GM18517 (cell line): ENCODE results near the gene TCP11L2.
A peak's percentile ranks its signal among the peaks of the same experiment; 100 is the strongest.
"Not testable (repeated sequence)": the region's sequence is repeated elsewhere in the genome, so short reads cannot be mapped to it uniquely, and the experiment has no call there.

Experiments used
- ATAC-seq: cut with Tn5 transposase; IDR thresholded peaks from one replicate; pipeline ENCODE4 v1.9.1; 2021; ENCODE audit warnings: mild to moderate bottlenecking, moderate library complexity; ENCODE audit not compliant: unreplicated experiment

Gene TCP11L2

DNA sequence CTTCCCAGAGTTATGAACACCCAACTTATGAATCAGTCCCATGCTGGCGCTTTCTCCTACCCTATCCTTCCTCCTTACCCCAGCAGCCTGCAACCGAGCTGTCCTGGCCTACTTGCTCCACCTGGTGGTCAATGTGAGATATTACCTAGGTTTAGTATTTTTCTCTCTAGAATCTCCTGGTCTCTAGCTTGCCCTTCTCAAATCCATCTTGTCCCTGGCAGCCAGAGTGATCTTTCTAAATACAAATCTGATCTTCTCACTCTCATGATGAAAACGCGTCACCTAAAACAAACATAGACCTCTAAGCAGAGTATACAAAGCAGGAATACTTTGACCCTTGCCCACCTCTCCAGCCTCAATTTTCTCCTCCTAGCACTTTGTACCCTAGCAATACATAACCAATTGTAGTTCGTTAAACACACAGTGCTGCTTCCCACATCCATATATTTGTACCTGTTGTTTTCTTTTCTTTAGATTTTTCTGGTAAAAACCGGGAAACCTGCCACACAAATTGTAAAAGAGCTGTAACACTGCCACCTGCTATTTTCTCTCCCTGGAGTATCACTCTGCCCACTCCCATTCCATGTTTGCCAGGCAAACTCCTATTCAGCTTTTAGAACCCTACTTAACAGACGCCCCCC is 20.0 kb upstream of the TCP11L2 start:
- ATAC-seq = peak; percentile 59

DNA sequence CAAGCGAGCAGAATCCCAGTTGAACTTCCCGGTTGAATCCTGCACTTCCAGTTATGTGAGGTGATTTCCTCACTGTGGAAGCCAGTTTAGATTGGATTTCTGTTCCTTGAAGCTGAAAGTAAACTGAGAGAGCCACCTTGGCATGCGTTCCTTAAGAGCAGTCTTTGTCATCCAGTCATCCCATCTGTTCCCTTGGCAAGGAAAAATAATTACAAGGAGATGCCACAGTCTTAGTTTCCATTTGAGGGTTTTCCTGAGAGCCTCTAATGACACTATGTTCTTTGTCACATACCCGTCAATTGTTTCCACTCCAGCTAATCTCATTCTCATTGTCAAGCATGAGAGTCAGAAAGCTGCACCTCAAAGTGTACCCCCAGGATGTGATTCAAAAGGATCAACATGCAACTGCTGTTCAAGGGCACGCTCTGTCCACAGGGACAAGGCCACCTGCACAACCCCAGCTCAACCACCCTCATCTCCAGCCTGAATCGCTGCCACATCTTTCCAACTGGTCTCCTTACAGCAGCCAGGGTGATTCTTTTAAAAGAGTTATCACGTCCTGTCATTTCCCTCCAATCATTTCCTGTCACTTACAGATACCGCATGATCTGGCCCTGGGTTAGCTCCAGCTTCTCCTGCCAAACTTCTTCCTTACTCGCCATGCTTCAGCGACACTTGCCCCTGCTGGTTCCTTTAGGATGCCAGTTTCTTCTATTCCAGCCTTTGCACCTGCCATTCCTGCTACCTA is 18.0 kb upstream of the TCP11L2 start:
- ATAC-seq = no peak

DNA sequence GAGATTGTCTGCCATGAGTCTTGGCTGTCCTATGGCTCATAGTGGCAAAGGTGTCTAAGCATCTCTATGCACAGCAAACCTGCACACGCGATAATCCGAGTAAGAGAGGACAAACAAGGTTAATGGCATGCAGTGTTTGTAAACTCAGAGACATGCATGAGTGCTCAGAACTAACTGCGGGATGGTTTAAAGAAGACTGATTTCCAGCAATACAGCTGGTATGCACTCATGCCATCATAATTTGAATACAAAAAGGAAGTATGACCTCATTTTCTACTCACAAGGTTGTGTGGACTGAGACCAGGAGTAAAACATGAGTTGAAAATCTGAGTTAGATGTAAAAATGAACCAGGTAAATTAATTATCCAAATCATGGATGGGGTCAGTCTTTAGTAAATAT is 16.6 kb upstream of the TCP11L2 start:
- no peak for ATAC-seq

DNA sequence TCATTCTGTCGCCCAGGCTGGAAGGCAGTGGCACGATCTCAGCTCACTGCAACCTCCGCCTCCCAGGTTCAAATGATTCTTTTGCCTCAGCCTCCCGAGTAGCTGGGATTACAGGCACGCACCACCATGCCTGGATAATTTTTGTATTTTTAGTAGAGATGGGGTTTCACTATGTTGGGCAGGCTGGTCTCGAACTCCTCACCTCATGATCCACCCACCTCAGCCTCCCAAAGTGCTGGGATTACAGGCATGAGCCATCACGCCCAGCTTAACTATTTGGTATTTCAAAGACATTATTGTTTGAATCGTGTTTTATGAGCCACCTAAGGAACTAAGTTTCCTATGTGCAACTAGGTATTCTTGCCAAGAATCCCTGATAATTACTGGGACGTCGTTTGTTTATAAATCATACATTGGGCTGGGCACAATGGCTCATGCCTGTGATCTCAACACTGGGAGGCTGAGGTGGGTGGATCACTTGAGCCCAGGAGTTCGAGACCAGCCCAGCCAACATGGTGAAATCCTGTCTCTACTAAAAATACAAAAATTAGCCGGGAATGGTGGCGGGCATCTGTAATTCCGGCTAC is 15.9 kb upstream of the TCP11L2 start:
- not testable (repeated sequence) for ATAC-seq

DNA sequence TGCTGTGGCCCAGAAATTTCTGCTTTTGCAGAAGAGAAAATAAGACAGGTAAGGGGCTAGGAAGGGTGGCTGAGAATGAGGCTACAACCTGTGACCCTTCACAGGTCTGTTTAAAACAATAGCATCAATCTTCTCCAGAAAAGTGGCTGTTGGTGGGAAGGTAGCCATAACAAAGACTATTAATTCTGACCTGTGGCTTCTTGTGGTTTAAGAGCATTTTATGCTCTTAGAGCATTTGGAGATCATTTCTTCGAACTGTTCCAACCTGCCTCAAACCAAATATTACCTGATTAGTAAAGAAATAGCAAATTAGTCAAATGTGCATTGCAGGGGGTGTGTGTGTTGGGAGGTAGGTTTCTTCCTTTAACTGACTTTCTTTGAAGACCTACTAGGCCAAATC is 15.2 kb upstream of the TCP11L2 start:
- ATAC-seq = no peak

DNA sequence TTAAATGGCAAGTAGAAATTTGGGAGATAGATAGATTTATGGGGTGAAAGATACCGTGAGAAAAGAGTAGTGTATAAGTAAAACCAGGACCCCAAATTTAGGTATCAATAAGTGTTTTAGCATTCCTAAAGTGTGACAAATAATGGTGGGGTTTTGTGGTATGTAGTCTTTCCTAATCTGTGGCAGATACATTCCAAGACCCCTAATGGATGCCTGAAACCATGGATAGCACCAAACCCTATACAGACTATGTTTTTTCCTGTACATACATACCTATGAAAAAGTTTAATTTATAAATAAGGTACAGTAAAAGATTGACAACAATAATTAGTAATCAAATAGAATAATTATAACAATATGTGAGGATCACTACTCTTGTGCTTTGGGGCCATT is 14.4 kb upstream of the TCP11L2 start:
- no peak for ATAC-seq

DNA sequence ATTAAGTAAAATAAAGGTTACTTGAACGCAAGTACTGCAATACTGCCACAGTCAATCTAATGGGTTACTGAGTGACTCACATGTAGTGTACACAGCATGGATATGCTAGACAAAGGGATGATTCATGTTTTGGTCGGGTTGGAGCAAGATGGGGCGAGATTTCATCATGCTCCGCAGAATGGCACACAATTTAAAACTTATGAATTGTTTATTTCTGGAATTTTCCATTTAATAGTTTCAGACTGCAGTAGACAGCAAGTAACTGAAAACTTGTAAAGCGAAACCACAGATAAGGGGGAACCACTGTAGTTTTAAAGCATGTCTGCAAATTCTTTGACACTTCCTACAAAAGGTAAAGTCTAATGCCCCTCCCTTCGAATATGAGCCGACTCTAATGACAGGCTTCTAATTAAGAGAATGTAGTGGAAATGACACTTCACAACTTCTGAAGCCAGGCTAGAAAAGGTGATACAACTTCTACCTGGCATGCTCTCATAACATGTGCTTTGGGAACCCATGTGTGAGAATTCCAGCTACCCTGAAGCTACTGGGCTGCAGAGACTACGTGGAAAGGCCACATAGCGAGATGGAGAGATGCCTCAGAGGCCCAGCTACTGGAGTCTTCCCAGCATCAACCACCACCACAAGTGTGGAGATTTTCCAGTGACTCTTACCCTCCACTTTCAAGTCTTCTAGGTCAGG is 13.9 kb upstream of the TCP11L2 start:
- no peak for ATAC-seq

DNA sequence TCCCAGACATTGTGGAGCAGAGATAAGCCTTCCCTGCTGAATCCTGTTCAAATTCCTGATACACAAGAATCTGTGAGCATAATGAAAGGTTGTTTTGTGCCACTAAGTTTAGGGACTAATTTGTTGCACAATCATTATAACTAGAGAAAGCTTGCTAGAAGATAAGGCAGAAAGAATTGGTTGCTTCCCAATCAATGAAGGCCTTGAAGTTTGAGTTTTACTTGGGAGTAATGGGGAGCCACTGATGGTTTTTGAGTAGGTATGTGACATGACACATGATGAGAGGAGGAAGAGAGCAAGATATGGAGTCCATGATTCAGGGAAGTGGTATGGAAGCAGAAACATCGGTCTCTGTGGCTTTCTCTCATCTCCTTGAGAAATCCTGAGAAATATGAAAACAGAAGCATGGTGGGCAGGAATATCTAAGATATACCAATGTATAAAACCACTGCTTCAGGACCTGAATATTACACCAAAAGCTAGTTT is 13.3 kb upstream of the TCP11L2 start:
- no peak for ATAC-seq

DNA sequence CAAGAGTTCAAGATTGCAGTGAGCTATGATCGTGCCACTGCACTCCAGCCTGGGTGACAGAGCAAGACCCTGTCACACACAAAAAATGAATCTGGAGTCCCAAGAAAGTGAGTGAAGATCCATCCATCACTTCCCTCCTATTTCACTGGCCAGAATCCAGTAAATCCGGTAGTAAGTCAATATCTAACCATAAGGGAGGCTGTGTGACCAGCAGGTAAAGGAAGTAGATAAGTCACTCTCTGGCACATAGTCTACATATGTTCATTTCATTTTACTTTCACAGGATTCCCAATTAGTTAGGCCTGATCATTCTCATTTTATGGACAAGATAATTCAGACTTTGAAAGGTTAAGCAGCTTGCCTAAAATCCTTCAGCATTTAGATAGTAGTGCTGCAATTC is 11.9 kb upstream of the TCP11L2 start:
- ATAC-seq = no peak

DNA sequence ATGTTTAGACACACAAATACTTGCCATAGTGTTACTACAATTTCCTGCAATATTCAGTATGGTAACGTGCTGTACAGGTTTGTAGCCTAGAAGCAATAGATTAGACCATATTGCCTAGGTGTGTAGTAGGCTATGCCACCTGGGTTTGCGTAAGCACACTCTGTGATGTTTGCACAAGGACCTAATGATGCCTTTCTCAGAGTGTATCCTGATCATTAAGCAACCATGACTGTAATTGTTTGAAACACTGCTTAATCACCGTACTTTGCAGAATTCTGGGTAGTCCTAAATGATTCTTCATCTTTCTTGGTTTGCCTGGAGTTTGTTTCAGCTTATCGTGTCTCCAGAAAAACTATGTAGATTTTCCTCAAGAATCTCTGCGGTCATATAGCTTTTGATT is 11.2 kb upstream of the TCP11L2 start:
- ATAC-seq = no peak

DNA sequence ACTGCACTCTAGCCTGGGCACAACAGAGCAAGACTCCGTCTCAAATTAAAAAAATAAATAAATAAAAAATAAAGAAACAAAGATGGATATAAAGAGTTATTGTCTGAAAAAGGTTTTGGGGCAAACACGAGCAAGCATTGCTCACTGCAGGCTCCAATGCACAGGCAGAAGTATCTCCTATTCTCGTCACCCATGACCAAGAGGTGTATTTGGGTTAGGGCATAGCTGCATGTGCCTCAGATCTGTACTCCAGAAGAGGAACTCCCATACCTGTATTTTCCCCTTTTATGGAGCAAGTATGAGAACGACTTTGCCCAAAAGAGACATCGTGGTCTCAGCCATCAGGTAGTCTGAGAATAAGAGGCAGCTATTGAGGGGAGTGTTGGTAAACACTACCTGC is 10.2 kb upstream of the TCP11L2 start:
- no peak for ATAC-seq

DNA sequence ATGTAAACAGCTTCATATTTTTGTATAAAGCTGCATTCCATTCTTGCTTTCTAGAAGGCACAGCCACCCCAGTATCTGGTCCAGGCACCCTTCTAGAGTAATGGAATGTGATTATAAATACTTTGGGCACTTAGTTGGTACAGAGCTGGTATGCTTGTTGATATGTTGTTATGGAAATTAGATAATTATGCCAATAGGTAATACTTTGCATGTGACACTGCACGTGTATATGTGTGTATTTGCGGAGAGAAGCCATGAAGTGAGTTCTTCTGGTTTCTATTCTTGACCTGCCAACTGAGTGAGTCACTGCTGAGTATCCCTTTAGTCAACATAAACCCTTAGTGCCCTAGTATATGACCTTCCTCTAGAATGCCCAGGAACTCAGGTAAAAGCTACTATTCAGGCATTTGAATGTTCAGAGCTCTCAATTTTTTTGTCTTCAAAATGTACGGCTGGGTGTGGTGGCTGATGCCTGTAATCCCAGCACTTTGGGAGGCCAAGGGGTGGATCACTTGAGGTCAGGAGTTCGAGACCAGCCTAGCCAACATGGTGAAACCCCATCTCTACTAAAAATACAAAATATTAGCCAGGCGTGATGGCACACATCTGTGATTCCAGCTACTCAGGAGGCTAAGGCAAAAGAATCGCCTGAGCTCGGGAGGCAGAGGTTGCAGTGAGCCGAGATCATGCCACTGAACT is 6.2 kb upstream of the TCP11L2 start:
- no peak for ATAC-seq

DNA sequence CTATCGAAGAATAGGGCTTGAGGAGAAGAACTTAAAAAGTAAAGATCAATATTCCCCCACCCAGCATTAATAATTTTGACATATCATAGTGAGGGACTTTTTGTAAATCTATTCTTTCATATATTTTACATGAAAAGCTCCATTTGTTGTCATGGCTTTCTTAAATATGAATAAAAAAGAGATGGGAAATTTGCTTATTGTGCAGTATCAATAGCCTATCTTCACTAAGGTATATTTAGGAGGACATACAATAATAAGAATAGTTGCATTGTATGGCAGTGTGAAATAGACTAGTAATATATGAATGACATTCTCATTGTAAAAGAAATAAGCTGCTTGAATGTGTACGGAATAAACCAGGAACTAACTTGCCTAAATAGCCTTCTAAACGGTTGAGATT is 5.5 kb upstream of the TCP11L2 start:
- ATAC-seq = no peak

DNA sequence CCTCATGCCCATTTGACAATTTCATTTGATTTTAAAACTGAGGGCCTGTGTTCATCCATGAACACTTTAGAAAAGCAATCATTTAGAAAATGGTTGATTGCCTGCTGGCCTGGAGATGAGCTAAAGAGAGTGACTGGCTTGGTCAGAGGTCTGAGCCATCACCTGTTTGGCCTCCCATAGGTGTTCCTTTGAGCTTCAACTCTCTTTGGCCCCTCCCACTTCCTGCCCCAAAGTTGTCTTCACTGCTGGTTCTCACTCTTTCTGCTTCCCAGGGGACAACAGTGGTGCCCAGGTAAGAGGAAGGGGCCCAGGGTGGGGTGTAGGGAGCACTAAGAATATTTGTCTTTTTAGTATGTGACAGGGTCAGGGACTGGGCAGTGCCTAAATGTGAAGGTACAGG is 4.9 kb upstream of the TCP11L2 start:
- ATAC-seq = no peak

DNA sequence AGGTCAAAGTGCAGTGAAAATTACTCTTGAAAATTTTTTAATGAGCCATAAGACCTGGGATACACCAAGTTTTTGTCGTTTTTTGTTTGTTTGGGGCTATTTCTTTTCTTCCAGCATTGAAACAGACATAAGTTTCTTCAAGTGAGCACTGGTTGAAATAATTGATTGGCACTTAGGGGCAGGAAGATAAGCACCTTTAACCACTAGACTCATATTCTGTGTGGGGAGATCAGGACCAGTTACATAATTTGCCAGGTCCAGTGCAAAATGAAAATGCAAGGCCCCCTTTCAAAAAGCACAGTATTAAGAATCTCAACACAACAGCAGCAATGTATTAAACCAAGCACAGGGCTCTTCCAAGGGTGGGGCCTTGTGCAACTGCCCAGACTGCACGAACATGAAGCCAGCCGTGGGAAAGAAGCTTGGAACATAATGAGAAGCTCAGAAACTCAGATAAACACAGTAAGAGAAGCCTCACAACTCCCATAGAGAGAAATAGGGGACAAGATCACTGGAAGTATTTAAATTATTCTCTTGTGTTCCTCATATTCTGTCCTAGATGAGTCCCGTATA is 3.2 kb upstream of the TCP11L2 start:
- no peak for ATAC-seq

DNA sequence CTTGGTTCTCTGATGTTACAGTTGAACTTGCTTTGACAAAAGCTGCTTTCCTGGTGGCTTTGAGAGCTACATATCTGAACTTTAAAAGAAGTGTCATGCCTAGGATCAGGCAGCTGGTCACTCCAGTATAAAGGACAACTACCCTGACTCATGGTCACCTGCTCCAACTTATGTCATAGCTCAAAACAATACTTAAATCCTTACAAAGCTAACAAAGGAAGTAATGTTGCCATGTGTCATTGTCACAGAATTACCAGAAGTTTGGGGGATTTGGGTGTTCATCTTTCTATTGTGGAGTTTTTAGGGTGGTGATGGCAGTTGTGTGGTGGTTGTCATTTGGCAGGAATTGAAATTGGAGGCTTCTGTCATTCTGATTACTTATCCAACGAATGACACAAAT is 1.8 kb upstream of the TCP11L2 start:
- ATAC-seq = no peak

DNA sequence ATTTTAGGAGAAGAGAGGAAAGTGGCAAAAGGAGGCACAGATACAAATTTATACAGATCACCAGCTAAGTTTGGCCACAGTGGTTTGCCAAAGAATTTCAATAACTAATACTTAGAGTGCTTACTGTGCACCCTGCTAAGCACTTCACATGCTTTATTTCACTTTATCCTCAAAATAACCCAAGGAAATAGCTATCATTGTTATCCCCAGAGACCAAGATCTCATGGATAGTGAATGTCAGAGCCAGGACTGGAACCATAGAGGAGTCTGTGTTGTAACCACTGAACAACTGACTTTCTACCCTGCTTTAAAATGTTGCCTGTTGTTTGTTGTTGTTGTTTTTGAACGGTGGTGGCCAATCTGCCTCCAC is 1.3 kb upstream of the TCP11L2 start:
- no peak for ATAC-seq

DNA sequence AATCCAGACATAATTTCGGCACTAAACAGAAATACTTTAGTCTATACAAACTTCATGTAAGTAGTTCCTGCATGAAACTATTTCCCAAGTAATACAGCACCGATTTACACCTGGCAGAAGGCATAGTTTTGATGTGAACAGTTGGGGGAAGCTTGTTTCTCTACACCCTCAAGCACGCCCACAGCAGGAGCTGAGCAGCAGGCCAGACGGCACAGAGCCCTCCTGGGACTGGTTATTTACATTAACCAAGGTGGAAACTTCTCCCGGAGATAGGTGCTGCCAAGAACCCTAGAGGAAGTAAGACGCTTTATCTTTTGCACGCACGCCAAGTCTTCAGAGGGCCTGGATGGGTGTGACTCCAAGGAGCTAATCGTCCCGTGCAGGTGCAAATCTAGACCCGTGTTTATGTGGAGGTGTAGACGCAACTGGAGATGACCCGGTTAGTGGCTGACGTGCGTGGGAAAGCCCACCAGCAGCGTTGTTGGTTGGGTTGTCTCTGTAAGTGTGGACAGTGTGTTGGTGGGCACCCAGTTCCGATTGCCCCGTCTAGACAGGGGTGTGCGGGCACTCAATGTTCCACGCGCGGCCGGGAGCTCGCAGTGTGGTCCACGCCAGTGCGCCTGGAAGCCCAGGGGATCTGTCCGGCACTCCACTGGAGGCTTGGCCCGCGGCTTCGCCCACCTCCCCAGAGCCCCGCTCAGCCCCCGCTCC is 767 bp upstream of the TCP11L2 start:
- peak; percentile 58 for ATAC-seq

DNA sequence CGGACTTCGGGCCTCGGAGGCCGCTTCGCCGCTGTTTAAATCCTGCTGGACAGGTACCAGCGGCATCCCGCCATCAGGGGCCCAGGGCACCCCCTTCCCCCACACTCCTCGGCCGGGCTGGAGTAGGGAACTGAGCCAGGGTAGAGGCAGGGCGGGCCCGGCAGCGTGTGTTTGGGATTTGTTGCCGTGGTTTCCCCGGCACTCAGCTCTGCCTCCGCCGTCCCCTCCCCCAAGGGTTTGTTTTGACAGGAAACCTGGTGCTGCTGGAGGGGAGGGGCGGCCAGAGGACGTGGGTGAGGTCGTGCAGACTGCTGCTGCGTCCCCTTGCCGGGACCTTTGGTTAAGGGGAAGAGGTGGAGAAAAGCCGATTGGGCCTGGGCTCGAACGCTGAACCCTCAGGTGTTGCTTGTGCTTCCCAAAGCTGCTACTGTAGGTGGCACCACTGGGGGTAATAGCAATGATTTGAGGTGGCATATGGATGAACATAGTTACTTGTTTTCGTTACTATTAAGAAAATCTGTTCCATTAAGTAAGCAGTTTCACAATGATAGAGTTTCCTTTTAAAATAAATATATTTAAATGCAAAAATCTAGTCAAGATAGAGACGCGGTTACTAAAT is 778 bp downstream of the TCP11L2 start:
- ATAC-seq = peak; percentile 23

DNA sequence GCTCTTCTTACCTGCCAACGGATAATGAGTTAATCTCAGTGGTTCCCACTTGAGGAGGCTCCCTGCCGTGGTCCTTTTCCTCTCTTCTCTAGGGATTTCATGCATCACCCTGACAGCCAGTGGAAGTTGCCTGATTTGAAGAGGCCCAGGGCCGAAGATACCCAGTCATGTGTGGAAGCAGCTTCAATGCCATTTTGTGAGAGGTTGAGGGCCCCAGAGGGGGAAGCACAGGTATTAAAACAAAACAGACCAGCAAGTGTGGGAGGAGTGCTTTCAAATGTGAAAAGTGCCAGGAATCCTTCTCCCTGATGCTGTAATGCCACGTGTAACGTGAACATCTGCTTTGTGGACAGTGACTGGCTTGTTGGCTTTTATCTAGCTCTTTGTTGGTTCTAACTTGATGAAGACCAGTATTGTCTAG is 1.5 kb downstream of the TCP11L2 start:
- ATAC-seq = no peak
